Mucosa of gallbladder (tissue), 1 donor: ENCODE data around the gene CEP41. TPM values are rescaled to one million over a fixed set of nuclear protein-coding genes. Genes with fewer than 3 reads are reported as not detected.

Source experiments
- DNase-seq: peaks from one replicate; pipeline ENCODE4 v3.0.0-alpha.2; 2020; ENCODE audit warnings: low spot score
- total RNA-seq: library from RNA; stranded (reverse); gene quantifications from one replicate; pipeline ENCODE4 v1.2.1, GENCODE V29; 2021
- donor health status: DM: no; HTN: no; CAD: no.

The CEP41 gene
- total RNA-seq, 1 donor from 2014 or later, result 15.7 TPM

DNA sequence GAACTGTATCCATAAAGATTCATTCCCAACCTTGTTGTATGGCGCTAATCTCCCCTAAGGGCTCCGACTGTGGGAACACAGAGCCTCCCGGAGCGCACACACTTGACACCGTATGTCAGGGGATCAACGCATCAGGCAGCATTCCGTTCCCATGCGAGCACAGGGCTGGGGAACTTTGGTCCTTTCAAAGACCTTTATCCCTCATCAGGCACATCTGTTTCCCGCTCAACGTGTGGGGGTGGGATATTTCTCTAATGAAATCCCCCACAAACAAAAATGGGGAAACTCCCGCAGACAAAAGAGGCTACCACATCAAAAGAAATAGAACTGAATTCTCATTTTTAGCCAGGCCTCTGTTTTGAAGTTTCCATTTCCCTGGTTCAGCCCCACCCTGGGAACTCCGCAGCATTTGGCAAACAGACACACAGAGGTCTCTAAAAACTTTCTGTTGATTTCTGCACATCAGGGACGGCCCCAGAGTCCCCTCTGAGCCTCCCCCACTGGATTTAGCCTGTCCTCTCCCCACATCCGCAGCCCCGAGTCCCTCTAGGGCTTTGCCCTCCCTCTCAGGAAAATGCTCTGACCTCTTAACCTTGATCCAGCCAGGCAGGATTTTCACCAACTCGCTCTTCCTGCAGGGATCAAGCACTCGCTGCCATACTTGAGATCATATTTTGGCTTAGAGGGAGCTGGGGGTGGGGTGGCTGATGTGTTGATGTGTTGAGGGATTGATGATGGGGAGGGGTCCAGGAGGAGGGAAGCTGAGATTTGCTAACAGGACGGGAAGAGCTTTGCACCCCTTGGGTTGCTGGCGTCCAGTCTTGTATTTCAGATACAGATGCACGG lies 89.6 kb downstream of the CEP41 start:
- DNase-seq, result no peak

GRCh38 chr7:130349911-130350782 lies 90.7 kb downstream of the CEP41 start:
- no peak for DNase-seq

DNA sequence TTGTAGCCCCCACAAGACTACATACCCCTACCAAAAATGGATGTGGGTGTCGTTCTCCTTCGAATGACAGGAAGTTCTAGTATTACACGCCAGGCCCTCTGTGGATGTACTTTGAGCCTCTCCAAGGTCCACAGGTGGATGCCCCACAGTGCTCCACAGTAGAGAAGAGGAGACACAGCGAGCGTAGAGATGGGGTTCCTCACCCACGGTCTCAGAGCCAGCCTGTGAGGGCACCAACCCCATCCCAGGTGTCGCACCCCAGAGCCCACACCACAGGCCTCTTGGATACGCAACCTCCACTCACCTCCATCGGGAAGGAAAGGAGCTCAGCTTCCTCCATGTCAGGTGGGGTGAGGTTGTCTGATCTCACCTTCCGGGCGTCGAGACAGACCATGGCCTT lies 93.9 kb downstream of the CEP41 start:
- no peak for DNase-seq

- DNase-seq, result no peak
Observed at GRCh38 chr7:130346177-130346905, 94.5 kb downstream of the CEP41 start.

- DNase-seq, result no peak
Observed at GRCh38 chr7:130345725-130346124, 95.1 kb downstream of the CEP41 start.

DNA sequence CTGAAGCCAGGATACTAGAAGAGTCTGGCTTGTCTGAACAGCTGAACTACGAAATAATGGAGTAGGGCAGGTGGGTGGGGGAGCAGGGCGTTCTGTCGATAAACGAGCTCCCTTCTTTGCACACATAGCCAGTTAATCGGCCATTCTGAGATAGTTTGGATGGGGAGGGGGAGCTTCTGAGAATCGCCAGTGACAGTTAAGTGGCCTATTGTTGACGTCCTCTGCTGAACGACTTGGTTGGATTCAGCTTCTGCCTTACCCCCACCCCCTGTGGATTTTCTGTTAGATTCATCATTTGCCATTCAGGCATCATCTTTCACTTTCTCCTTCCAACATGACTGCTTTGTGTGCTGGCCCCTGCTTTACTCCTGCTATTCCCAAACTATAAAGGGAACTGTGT lies 95.7 kb downstream of the CEP41 start:
- DNase-seq, result no peak

- DNase-seq, result no peak
Observed at GRCh38 chr7:130344271-130344866, 96.4 kb downstream of the CEP41 start, which contains the start of gene CPA5. Gene CPA5, plus strand, starts transcription at chr7:130344816. Its CDS starts 1,670 bp downstream, at chr7:130346486.

Other genes with a start within 250 kb of the CEP41 start
- gene TMEM209, start 235.6 kb downstream of the CEP41 start, total RNA-seq, result 18.9 TPM
- gene SSMEM1, start 233.2 kb downstream of the CEP41 start, total RNA-seq, result not detected
- 3.3 TPM for gene CPA2, start 174.2 kb downstream of the CEP41 start, total RNA-seq
- 0.43 TPM for gene CPA4, start 147.9 kb downstream of the CEP41 start, total RNA-seq
- gene CPA5, start 96.2 kb downstream of the CEP41 start, total RNA-seq, result 0.92 TPM
- 27.8 TPM for gene CPA1, start 60.5 kb downstream of the CEP41 start, total RNA-seq
- gene MEST, start 51.1 kb upstream of the CEP41 start, total RNA-seq, result 18.6 TPM
- gene COPG2, start 227.7 kb upstream of the CEP41 start, total RNA-seq, result 25.8 TPM
- not detected for gene TSGA13, start 245.5 kb upstream of the CEP41 start, total RNA-seq